Endothelial cell of coronary artery (primary cell): Measurements from ENCODE around the gene KRTAP4-16. TPM values are rescaled to one million over a fixed set of nuclear protein-coding genes. Genes with fewer than 3 reads are reported as not detected.

Source experiments
- total RNA-seq: library from RNA; depleted of rRNA; stranded (reverse); fragments of >200 nt; gene quantifications from 2 replicates; pipeline ENCODE4 v1.2.3, GENCODE V29; 2014

Gene KRTAP4-16
- not detected in 2 replicates for total RNA-seq

DNA sequence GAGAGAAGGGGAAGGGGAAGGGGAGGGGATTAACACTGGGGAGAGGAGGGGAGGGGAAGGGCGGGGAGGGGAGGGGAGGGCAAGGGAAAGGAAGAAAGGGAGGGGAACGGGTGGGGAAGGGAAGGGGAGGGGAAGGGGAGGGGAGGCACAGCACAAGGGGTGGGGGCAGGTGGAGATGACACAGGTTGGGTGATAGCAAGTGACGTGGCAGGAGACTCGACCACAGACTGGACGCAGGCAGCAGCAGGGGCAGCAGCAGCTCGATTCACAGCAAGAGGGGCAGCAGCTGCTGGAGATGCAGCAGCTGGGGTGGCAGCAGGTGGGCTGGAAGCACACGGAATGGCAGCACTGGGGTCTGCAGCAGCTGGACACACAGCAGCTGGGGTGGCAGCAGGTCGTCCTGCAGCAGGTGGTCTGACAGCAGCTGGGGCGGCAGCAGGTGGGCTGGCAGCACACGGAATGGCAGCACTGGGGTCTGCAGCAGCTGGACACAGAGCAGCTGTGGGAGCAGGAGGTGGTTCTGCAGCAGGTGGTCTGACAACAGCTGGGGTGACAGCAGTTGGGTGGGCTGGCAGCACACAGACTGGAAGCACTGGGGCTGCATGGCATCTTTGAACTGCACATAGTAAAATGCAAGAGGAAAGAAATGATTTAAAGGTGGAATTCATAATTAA is at the start of gene KRTAP4-16:
KRTAP4-16 (minus strand) TSS at position 624 of the 674 bp plus-strand sequence; CDS start at position 624, 0 bp downstream.

DNA sequence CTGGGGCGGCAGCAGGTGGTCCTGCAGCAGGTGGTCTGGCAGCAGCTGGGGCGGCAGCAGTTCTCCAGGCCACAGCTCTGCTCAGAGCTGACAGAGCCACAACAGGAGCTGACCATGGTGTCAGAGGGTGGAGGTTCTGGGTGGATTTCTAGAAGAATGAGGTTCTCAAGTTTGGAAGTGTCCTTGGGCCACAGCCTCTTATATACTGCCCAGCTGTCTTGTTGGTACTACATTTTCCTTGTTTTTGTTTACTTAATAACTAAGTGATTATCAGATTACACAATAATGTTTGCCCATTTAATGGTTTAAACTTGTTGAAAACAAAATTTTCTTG is 47.6 kb upstream of the KRTAP4-16 start, which contains the start of gene KRTAP4-5:
KRTAP4-5 (minus strand) TSS at position 174 of the 334 bp plus-strand sequence; CDS start at position 116, 58 bp downstream.

DNA sequence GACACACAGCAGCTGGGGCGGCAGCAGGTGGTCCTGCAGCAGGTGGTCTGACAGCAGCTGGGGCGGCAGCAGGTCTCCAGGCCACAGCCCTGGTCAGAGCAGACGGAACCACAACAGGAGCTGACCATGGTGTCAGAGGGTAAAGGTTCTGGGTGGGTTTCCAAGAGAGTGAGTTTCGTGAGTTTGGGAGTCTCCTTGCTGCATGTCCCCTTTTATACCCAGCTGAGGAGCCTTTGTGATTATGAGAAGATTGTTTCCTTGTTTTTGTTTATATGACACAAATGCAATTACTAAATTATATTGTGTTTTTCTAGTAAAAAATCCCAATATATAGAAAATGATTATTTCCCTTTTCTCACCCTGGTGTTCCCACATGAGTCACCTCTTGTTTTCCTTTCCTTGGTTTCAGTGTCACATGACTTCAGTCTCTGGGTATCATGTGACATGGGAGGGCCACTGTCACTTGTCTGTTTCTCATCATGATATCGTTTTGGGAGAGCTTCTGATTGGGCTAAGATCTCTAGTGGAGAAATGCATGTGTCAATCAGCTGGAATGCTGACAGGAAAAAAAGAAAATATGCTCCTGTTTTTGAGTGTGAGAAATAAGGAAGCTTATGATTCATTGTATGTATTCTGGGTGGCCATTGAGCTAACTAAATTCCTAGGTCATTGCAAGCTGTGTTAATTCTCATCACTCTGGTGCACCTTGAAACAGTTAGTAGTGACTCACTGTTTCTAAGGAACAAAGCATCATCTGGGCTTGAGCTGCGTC is 38.5 kb upstream of the KRTAP4-16 start, which contains the start of gene KRTAP4-6:
KRTAP4-6 (minus strand) TSS at position 185 of the 772 bp plus-strand sequence; CDS start at position 128, 57 bp downstream.

DNA sequence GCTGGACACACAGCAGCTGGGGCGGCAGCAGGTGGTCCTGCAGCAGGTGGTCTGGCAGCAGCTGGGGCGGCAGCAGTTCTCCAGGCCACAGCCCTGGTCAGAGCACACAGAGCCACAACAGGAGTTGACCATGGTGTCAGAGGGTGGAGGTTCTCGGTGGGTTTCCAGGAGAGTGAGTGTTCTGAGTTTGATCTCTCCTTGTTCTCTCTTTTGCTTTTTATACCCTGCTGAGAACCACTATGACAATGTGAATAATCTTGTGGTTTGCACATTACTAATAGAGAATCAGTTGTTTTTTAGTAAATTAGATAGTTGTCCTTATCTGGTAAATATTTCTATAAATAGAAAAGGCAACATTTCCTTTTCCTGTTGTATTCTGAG is 22.0 kb upstream of the KRTAP4-16 start, which contains the start of gene KRTAP4-12:
KRTAP4-12 (minus strand) TSS at position 192 of the 381 bp plus-strand sequence; CDS start at position 132, 60 bp downstream.

DNA sequence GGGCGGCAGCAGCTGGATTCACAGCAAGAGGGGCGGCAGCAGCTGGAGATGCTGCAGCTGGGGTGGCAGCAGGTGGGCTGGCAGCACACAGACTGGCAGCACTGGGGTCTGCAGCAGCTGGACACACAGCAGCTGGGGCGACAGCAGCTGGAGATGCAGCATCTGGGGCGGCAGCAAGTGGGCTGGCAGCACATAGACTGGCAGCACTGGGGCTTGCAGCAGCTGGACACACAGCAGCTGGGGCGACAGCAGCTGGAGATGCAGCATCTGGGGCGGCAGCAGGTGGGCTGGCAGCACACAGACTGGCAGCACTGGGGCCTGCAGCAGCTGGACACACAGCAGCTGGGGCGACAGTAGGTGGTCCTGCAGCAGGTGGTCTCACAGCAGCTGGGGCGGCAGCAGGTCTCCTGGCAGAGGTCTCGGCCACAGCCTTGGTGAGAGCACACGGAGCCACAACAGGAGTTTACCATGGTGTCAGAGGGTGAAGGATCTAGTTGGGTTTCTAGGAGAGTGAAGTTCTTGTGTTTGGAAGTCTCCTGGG is 15.9 kb upstream of the KRTAP4-16 start, which contains the start of gene KRTAP4-11:
KRTAP4-11 (minus strand) TSS at position 528 of the 541 bp plus-strand sequence; CDS start at position 470, 58 bp downstream.

DNA sequence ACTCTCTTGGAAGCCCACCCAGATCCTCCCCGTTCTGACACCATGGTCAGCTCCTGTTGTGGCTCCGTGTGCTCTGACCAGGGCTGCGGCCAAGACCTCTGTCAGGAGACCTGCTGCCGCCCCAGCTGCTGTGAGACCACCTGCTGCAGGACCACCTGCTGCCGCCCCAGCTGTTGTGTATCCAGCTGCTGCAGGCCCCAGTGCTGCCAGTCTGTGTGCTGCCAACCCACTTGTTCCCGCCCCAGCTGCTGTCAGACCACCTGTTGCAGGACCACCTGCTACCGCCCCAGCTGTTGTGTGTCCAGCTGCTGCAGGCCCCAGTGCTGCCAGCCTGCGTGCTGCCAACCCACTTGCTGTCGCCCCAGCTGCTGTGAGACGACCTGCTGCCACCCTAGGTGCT is 3.3 kb upstream of the KRTAP4-16 start, which contains the start of gene KRTAP4-9:
KRTAP4-9 (plus strand) TSS at position 43 of the 400 bp plus-strand sequence; CDS start at position 43, 0 bp downstream.

DNA sequence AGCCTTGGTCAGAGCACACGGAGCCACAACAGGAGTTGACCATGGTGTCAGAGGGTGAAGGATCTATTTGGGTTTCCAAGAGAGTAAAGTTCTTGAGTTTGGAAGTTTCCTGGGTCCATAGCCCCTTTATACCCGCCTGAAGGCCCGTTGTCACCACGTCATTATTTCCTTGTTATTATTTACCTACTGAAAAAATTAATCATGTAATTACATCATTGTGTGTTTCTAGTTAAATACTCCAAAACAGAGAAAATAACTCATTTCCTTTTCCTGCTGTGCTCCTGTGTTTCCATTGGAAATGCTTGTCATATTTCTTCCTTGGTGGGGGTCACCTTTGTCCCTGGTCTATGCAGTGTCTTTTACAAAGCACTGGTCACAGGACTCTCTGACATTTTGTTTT is 4.0 kb downstream of the KRTAP4-16 start, which contains the start of gene KRTAP4-8:
KRTAP4-8 (minus strand) TSS at position 101 of the 400 bp plus-strand sequence; CDS start at position 43, 58 bp downstream.

DNA sequence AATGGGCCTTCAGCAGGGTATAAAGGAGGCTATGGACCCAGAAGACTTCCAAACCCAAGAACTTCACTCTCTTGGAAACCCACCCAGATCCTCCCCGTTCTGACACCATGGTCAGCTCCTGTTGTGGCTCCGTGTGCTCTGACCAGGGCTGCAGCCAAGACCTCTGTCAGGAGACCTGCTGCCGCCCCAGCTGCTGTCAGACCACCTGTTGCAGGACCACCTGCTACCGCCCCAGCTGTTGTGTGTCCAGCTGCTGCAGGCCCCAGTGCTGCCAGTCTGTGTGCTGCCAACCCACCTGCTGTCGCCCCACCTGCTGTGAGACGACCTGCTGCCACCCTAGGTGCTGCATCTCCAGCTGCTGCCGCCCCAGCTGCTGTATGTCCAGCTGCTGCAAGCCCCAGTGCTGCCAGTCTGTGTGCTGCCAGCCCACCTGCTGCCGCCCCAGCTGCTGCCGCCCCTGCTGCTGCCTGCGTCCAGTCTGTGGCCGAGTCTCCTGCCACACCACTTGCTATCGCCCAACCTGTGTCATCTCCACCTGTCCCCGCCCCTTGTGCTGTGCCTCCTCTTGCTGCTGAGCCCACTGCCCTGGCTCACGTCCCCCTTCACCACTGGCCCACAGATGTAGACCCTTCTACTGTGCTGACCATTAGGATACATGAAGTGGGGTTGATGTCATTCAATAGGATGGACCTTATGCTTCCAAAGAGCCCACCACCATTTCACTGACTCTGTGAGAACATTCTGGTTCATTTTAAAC is 17.7 kb downstream of the KRTAP4-16 start, which contains the start of gene KRTAP4-7:
KRTAP4-7 (plus strand) TSS at position 51 of the 757 bp plus-strand sequence; CDS start at position 108, 57 bp downstream.

DNA sequence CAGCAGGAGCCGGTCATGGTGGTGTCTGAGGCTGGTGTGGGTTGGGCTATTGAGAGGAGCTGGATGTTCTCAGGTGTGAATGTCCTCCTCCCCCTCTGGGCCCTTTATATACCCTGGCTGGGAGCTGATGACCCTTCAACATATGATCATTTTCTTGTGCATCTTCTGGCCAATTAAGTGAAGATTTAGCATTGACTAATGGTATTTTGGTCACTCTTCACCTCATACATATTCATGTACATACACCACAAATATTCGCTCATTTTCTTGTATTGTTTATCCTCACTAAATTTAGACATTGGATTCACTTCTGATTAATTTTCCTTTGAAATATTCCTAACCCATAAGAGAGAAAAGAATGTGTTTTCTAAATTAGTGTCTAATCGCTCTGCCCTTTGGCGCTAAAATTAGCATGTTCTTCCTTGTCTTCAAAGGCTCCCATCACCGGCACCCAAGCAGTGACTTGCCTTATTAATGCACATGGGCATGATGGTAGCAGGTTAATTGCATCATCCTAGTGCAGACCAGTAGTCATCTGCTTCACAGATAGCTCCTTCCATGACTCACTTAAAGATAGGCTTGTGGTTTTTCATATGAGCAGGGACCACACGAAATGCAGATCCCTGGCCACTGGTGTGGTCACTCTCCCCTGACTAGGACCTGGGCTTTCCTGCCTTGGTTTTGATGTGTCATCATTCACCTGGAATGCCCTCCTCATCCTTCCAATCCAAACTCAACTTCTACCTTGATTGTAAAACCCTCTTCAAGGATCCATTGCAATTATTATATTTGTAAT is 36.0 kb downstream of the KRTAP4-16 start, which contains the start of gene KRTAP2-4:
KRTAP2-4 (minus strand) TSS at position 51 of the 796 bp plus-strand sequence; CDS start at position 17, 34 bp downstream.

DNA sequence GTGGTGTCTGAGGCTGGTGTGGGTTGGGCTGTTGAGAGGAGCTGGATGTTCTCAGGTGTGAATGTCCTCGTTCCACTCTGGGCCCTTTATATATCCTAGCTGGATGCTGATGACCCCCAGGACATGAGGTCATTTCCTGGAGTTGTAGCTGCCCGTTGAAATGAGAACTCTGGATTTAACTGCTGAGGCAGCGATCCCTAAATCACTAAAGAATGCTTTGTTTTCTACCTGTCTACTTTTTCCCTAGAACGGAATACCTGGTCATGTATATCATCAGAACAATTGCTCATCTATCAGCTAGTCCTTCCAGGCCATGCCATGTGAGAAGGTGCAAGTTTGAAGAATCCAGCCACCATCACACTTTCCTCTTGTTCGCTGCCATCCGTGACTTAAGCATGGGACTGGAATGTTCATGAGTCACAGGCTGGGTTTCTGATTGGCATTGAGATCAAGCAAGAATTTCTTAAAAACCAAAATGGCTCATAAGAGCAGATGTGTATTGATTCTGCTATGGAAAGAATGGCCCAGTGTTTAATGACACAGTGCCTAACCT is 41.9 kb downstream of the KRTAP4-16 start, which contains the start of gene KRTAP2-3:
KRTAP2-3 (minus strand) TSS at position 63 of the 553 bp plus-strand sequence. CDS start 64 bp downstream, outside the sequence.

DNA sequence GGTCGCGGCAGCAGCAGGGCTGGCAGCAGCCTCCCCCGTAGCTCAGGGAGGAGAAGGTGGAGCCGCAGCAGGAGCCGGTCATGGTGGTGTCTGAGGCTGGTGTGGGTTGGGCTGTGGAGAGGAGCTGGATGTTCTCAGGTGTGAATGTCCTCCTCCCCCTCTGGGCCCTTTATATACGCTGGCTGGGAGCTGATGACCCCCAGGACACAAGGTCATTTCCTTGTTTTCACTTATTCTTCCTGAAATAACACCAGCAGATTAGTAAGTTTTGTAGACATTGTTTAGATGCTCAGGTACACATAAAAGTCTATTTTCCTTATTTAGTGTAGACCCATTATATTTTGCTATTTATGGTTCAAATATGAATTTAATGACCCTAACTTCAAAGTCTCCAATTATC is 46.9 kb downstream of the KRTAP4-16 start, which contains the start of gene KRTAP2-2:
KRTAP2-2 (minus strand) TSS at position 101 of the 400 bp plus-strand sequence; CDS start at position 82, 19 bp downstream.

Other genes with a start within 250 kb of the KRTAP4-16 start
- not detected in 2 replicates for gene KRT12, start 235.0 kb downstream of the KRTAP4-16 start, total RNA-seq
- gene KRT20, start 217.0 kb downstream of the KRTAP4-16 start, total RNA-seq = not detected in 2 replicates
- not detected in 2 replicates for gene KRT23, start 164.6 kb downstream of the KRTAP4-16 start, total RNA-seq
- gene KRT39, start 135.3 kb downstream of the KRTAP4-16 start, total RNA-seq = not detected in 2 replicates
- not detected in 2 replicates for gene KRT40, start 117.9 kb downstream of the KRTAP4-16 start, total RNA-seq
- gene KRTAP3-3, start 108.0 kb downstream of the KRTAP4-16 start, total RNA-seq = not detected in 2 replicates
- gene KRTAP3-2, start 102.3 kb downstream of the KRTAP4-16 start, total RNA-seq = not detected in 2 replicates
- gene KRTAP3-1, start 93.1 kb downstream of the KRTAP4-16 start, total RNA-seq = not detected in 2 replicates
- not detected in 2 replicates for gene KRTAP1-5, start 75.0 kb downstream of the KRTAP4-16 start, total RNA-seq
- gene KRTAP1-4, start 72.0 kb downstream of the KRTAP4-16 start, total RNA-seq = not detected in 2 replicates
- gene KRTAP1-3, start 67.3 kb downstream of the KRTAP4-16 start, total RNA-seq = not detected in 2 replicates
- gene KRTAP1-1, start 60.8 kb downstream of the KRTAP4-16 start, total RNA-seq = not detected in 2 replicates
- not detected in 2 replicates for gene KRTAP2-1, start 54.9 kb downstream of the KRTAP4-16 start, total RNA-seq
- not detected in 2 replicates for gene KRTAP2-2, start 47.0 kb downstream of the KRTAP4-16 start, total RNA-seq
- not detected in 2 replicates for gene KRTAP2-3, start 42.1 kb downstream of the KRTAP4-16 start, total RNA-seq
- gene KRTAP2-4, start 36.3 kb downstream of the KRTAP4-16 start, total RNA-seq = not detected in 2 replicates
- gene KRTAP4-7, start 18.1 kb downstream of the KRTAP4-16 start, total RNA-seq = not detected in 2 replicates
- gene KRTAP4-8, start 4.1 kb downstream of the KRTAP4-16 start, total RNA-seq = not detected in 2 replicates
- gene KRTAP4-9, start 3.2 kb upstream of the KRTAP4-16 start, total RNA-seq = not detected in 2 replicates
- not detected in 2 replicates for gene KRTAP4-11, start 16.2 kb upstream of the KRTAP4-16 start, total RNA-seq
- not detected in 2 replicates for gene KRTAP4-12, start 22.0 kb upstream of the KRTAP4-16 start, total RNA-seq
- not detected in 2 replicates for gene KRTAP4-6, start 38.3 kb upstream of the KRTAP4-16 start, total RNA-seq
- not detected in 2 replicates for gene KRTAP4-5, start 47.6 kb upstream of the KRTAP4-16 start, total RNA-seq
- not detected in 2 replicates for gene KRTAP4-4, start 58.5 kb upstream of the KRTAP4-16 start, total RNA-seq
- not detected in 2 replicates for gene KRTAP4-3, start 66.0 kb upstream of the KRTAP4-16 start, total RNA-seq
- gene KRTAP4-2, start 76.0 kb upstream of the KRTAP4-16 start, total RNA-seq = not detected in 2 replicates
- gene KRTAP4-1, start 82.7 kb upstream of the KRTAP4-16 start, total RNA-seq = not detected in 2 replicates
- not detected in 2 replicates for gene KRTAP9-1, start 87.7 kb upstream of the KRTAP4-16 start, total RNA-seq
- not detected in 2 replicates for gene KRTAP9-2, start 124.4 kb upstream of the KRTAP4-16 start, total RNA-seq
- not detected in 2 replicates for gene KRTAP9-3, start 130.2 kb upstream of the KRTAP4-16 start, total RNA-seq
- not detected in 2 replicates for gene KRTAP9-8, start 135.8 kb upstream of the KRTAP4-16 start, total RNA-seq
- gene KRTAP9-4, start 147.5 kb upstream of the KRTAP4-16 start, total RNA-seq = not detected in 2 replicates
- not detected in 2 replicates for gene KRTAP9-9, start 153.2 kb upstream of the KRTAP4-16 start, total RNA-seq
- gene KRTAP9-6, start 163.2 kb upstream of the KRTAP4-16 start, total RNA-seq = not detected in 2 replicates
- not detected in 2 replicates for gene KRTAP9-7, start 173.5 kb upstream of the KRTAP4-16 start, total RNA-seq
- gene KRTAP29-1, start 200.6 kb upstream of the KRTAP4-16 start, total RNA-seq = not detected in 2 replicates
- not detected in 2 replicates for gene KRTAP16-1, start 207.1 kb upstream of the KRTAP4-16 start, total RNA-seq
- not detected in 2 replicates for gene KRTAP17-1, start 213.5 kb upstream of the KRTAP4-16 start, total RNA-seq
- gene KRT33A, start 248.6 kb upstream of the KRTAP4-16 start, total RNA-seq = not detected in 2 replicates